Large intestine (tissue), 3 donors: ENCODE data around the gene WDSUB1. TPM values are rescaled to one million over a fixed set of nuclear protein-coding genes. Genes with fewer than 3 reads are reported as not detected.

Experiments
- DNase-seq, 2 donors: peaks; one replicate each; pipeline versions ENCODE4 v3.0.0 to v3.0.0-alpha.2; 2013
- H3K27ac ChIP-seq: one replicate; pipeline ENCODE4 v1.5.1; 2013; ENCODE audit warnings: low read length
- H3K27me3 ChIP-seq: 2 replicates; pipeline ENCODE4 v1.6.1; 2013; ENCODE audit warnings: low read length; ENCODE audit not compliant: control insufficient read depth, insufficient read depth
- H3K36me3 ChIP-seq: 2 replicates; pipeline ENCODE4 v1.6.1; 2013; ENCODE audit warnings: low read length; ENCODE audit not compliant: control insufficient read depth, insufficient read depth
- H3K4me1 ChIP-seq: one replicate; pipeline ENCODE4 v1.6.1; 2013; ENCODE audit warnings: low read length; ENCODE audit not compliant: control insufficient read depth, insufficient read depth
- H3K4me3 ChIP-seq: one replicate; pipeline ENCODE4 v1.5.1; 2013; ENCODE audit warnings: low read length
- H3K9me3 ChIP-seq: one replicate; pipeline ENCODE4 v1.6.1; 2013; ENCODE audit warnings: mild to moderate bottlenecking, low read depth, low read length, moderate library complexity; ENCODE audit not compliant: control insufficient read depth
- WGBS: methylation state at CpG from one replicate; pipeline ENCODE4 v1.1.5; 2013; ENCODE audit warnings: low lambda C conversion rate; ENCODE audit not compliant: insufficient coverage; 5-methylcytosine and 5-hydroxymethylcytosine counted together
- polyA plus RNA-seq: library from polyadenylated mRNA; unstranded; fragments of 120-200 nt; gene quantifications from one replicate; pipeline ENCODE4 v1.2.1, GENCODE V29; 2013

The WDSUB1 gene
- polyA plus RNA-seq, 1 donor, result 13.7 TPM

GRCh38 chr2:159225025-159226016, 61.2 kb downstream of the WDSUB1 start:
- Histone ChIP-seq H3K27ac (no peak overlapping the region), H3K4me1 (no peaks in the 10 kb centered on the region), H3K4me3 (no peak overlapping the region), H3K27me3 (no peaks in the 10 kb centered on the region), H3K9me3 (no peaks in the 10 kb centered on the region), H3K36me3 (peaks cover 71% of the 10 kb centered on the region)
- no CpG with 5 or more reads among the region's 26 CpGs for WGBS
- DNase-seq, result no peak

GRCh38 chr2:159224061-159224813, 62.3 kb downstream of the WDSUB1 start:
- Histone ChIP-seq H3K36me3 (peaks cover 66% of the 10 kb centered on the region), H3K9me3 (no peaks in the 10 kb centered on the region), H3K27ac (no peak overlapping the region), H3K27me3 (no peaks in the 10 kb centered on the region), H3K4me1 (no peaks in the 10 kb centered on the region), H3K4me3 (no peak overlapping the region)
- no CpG with 5 or more reads among the region's 17 CpGs for WGBS
- DNase-seq, result no peak

GRCh38 chr2:159219394-159219998, 67.0 kb downstream of the WDSUB1 start:
- Histone ChIP-seq H3K27me3 (no peaks in the 10 kb centered on the region), H3K27ac (no peak overlapping the region), H3K4me3 (no peak overlapping the region), H3K36me3 (peaks cover 66% of the 10 kb centered on the region), H3K9me3 (peaks cover 3% of the 10 kb centered on the region), H3K4me1 (no peaks in the 10 kb centered on the region)
- no peak for DNase-seq
- WGBS, result 100% methylated on average over 1 of the region's 8 CpGs

DNA sequence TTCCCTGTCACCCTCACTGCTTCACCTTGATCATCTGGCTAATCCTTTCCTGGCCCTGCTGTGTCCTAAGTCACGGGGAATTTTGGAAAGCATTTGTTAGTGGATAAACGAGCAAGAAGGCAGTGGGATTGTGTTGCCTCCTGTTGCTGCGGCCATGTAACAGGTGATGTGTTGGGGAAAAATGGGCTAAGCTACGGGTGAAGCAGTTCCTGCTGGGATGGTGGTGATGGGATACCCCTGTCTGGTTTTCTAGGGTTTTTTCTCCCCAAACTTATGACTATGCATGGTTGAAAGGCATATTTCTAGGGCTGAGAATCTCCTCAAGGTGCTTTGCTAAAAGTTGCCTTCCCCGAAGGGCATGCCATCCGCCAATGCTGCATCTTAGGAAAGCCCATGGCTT, 68.1 kb downstream of the WDSUB1 start:
- WGBS, result 90% methylated on average over 2 of the region's 6 CpGs
- peaks cover 59% of the 10 kb centered on the region for H3K36me3 ChIP-seq
- H3K4me3 ChIP-seq, result no peak overlapping the region
- no peak for DNase-seq
- peaks cover 3% of the 10 kb centered on the region for H3K9me3 ChIP-seq
- no peak overlapping the region for H3K27ac ChIP-seq
- no peaks in the 10 kb centered on the region for H3K4me1 ChIP-seq
- H3K27me3 ChIP-seq, result no peaks in the 10 kb centered on the region

DNA sequence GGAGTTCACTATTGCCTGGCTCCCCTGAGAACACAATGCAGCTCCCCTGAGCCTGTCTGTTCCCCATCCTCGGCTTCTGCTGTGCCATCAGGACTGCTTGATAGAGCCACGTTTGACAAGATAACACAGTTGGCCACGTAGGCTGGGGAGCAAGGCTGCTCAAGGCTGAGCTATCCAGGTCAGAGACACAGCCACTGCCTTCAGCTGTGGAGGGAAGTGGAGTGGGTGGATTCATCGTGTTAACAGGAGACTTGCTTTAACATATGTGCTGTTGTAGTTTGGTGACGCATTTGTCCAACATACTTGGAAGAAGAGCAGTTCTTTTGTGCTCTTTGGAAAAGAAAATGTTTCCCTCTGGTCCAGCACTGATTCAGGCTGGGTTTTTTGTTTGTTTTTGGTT, 68.8 kb downstream of the WDSUB1 start:
- no CpG with 5 or more reads among the region's 5 CpGs for WGBS
- no peaks in the 10 kb centered on the region for H3K27me3 ChIP-seq
- H3K9me3 ChIP-seq, result peaks cover 3% of the 10 kb centered on the region
- H3K36me3 ChIP-seq, result peaks cover 59% of the 10 kb centered on the region
- H3K27ac ChIP-seq, result no peak overlapping the region
- no peaks in the 10 kb centered on the region for H3K4me1 ChIP-seq
- H3K4me3 ChIP-seq, result no peak overlapping the region
- no peak for DNase-seq

GRCh38 chr2:159215116-159215515, 71.4 kb downstream of the WDSUB1 start:
- DNase-seq, result no peak
- Histone ChIP-seq H3K27me3 (no peaks in the 10 kb centered on the region), H3K4me1 (no peaks in the 10 kb centered on the region), H3K36me3 (peaks cover 48% of the 10 kb centered on the region), H3K27ac (no peak overlapping the region), H3K4me3 (no peak overlapping the region), H3K9me3 (peaks cover 3% of the 10 kb centered on the region)
- whole genome bisulfite sequencing, result no CpG with 5 or more reads among the region's 7 CpGs

DNA sequence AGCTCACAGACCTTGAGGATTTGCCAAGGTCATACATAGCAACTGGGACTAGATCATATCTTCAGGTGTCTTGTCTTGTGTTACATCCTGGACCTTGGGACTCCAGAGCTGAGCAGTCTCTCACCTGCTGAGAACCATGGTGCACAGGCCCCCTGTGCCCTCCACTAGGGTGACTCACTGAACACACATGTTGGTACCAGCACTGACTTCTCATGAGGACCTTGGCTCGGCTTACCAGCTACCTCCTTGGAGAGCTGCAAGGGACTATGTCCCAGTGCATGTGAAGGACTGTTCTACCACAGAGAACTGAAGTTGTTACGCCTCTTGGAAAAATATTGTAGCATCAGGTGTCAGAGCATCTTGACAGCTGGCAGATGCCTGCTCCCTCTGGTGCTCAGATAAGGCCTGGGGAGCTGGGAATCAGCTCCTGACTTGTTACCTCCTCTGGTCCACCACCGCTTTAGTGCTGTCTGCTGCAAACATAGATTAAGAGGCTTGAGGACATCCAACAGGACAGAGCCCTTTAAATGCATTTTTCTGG, 72.1 kb downstream of the WDSUB1 start:
- no peak overlapping the region for H3K27ac ChIP-seq
- H3K4me3 ChIP-seq, result no peak overlapping the region
- H3K4me1 ChIP-seq, result no peaks in the 10 kb centered on the region
- H3K27me3 ChIP-seq, result no peaks in the 10 kb centered on the region
- peaks cover 43% of the 10 kb centered on the region for H3K36me3 ChIP-seq
- DNase-seq, result no peak
- H3K9me3 ChIP-seq, result peaks cover 3% of the 10 kb centered on the region
- no CpG with 5 or more reads among the region's 3 CpGs for WGBS

GRCh38 chr2:159213296-159213695, 73.2 kb downstream of the WDSUB1 start:
- no peak overlapping the region for H3K4me3 ChIP-seq
- H3K9me3 ChIP-seq, result peaks cover 3% of the 10 kb centered on the region
- 100% methylated on average over 1 of the region's 5 CpGs for WGBS
- DNase-seq, result no peak
- no peak overlapping the region for H3K27ac ChIP-seq
- H3K36me3 ChIP-seq, result peaks cover 39% of the 10 kb centered on the region
- H3K4me1 ChIP-seq, result no peaks in the 10 kb centered on the region
- no peaks in the 10 kb centered on the region for H3K27me3 ChIP-seq

DNA sequence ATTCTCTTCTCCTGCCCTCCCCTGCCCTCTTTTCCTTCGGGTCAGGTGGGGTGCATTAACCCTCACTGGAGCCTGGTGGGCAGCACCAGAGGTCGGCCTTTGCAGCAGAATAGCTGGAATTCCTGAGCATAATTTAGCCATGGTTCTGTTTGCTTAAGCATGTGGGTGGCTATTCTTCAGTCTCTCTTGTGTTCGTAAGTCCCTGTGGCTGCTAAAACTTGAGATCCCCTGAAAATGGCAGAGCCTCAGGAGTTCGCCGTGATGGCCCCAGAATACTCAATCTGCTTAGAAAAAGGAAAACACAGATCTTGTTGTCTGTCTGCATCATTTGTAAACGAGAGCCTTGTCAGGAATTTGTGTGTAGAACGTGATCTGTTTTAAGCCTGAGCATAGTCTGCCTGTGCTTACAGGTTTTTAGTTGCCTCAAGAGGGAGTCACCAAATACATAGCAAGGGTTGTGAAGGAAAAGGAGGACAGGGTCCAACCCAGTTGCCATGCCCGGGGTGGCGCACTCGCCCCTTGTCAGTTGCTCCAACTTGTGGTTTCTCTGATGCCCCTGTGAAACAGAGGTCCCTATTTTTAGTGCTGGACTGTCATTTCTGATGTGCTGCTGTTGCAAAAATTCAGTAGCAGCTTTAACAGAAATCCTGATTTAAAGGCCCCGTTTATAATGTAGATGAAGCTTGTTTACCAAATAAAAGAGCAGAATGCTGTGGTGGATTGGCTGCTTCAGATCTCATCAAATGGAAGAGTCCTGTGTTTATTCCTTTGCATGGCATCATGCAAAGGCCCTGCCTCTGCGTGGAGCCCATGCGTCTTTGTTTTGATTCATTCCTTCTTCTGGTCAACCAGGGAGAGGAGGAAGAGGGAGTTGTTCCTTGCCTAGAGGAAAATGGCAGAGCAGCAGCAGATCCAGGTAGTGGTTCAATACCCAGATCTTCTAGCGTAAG, 74.8 kb downstream of the WDSUB1 start:
- no peaks in the 10 kb centered on the region for H3K4me1 ChIP-seq
- no peak overlapping the region for H3K4me3 ChIP-seq
- H3K9me3 ChIP-seq, result no peaks in the 10 kb centered on the region
- H3K36me3 ChIP-seq, result peaks cover 24% of the 10 kb centered on the region
- peak; percentile 7 to 52 for DNase-seq
- no peaks in the 10 kb centered on the region for H3K27me3 ChIP-seq
- no CpG with 5 or more reads among the region's 14 CpGs for WGBS
- H3K27ac ChIP-seq, result no peak overlapping the region
